Glutamatergic neuron (in vitro differentiated cells): ENCODE results near the gene FARS2. TPM values are rescaled to one million over a fixed set of nuclear protein-coding genes. Genes with fewer than 3 reads are reported as not detected.

Experiments used
- DNase-seq: peaks from one replicate; pipeline ENCODE4 v3.0.0; 2022
- H3K27ac Mint-ChIP-seq: one replicate; pipeline ENCODE4 v1.8.0; 2020; ENCODE audit warnings: mild to moderate bottlenecking, mixed read lengths, inconsistent platforms; ENCODE audit not compliant: unreplicated experiment
- H3K27me3 Mint-ChIP-seq: one replicate; pipeline ENCODE4 v1.8.0; 2020; ENCODE audit warnings: mild to moderate bottlenecking, moderate library complexity, mixed read lengths, inconsistent platforms; ENCODE audit not compliant: unreplicated experiment
- H3K36me3 Mint-ChIP-seq: one replicate; pipeline ENCODE4 v1.8.0; 2020; ENCODE audit warnings: mild to moderate bottlenecking, mixed read lengths, inconsistent platforms; ENCODE audit not compliant: unreplicated experiment
- H3K4me1 Mint-ChIP-seq: one replicate; pipeline ENCODE4 v1.8.0; 2020; ENCODE audit warnings: mild to moderate bottlenecking, low read depth, mixed read lengths, inconsistent platforms; ENCODE audit not compliant: unreplicated experiment
- H3K4me3 Mint-ChIP-seq: one replicate; pipeline ENCODE4 v1.8.0; 2020; ENCODE audit warnings: mild to moderate bottlenecking, mixed read lengths, inconsistent platforms; ENCODE audit not compliant: unreplicated experiment
- H3K9me3 Mint-ChIP-seq: one replicate; pipeline ENCODE4 v1.8.0; 2020; ENCODE audit warnings: mild to moderate bottlenecking, moderate library complexity, mixed read lengths, inconsistent platforms; ENCODE audit not compliant: unreplicated experiment
- CTCF ChIP-seq: fragments of 200-600 bp; sonication (generic); IDR thresholded peaks from one replicate; pipeline ENCODE4 v1.5.0; 2021; ENCODE audit not compliant: partially characterized antibody, unreplicated experiment
- total RNA-seq: library from RNA; stranded (reverse); fragmentation: NEBNext Ultra II Directional; extraction: Animal tissue kit (Norgen Biotek cat#: 25700); gene quantifications from one replicate; pipeline ENCODE4 v1.2.1, GENCODE V29; 2021; ENCODE audit not compliant: unreplicated experiment

Gene FARS2
- total RNA-seq, 1 donor from 2014 or later = 14.2 TPM

- TF ChIP-seq CTCF = no peak
- Mint-ChIP-seq H3K4me3 (no peak overlapping the region), H3K36me3 (peaks cover 10% of the 10 kb centered on the region), H3K9me3 (peaks cover 2% of the 10 kb centered on the region), H3K4me1 (peaks cover 5% of the 10 kb centered on the region), H3K27me3 (peaks cover 2% of the 10 kb centered on the region), H3K27ac (no peak overlapping the region)
- DNase-seq = no peak
Observed at GRCh38 chr6:5644523-5645185, 383.3 kb downstream of the FARS2 start.

- H3K36me3 Mint-ChIP-seq = peaks cover 4% of the 10 kb centered on the region
- no peak overlapping the region for H3K4me3 Mint-ChIP-seq
- H3K4me1 Mint-ChIP-seq = peaks cover 5% of the 10 kb centered on the region
- H3K27me3 Mint-ChIP-seq = no peaks in the 10 kb centered on the region
- no peak for DNase-seq
- H3K27ac Mint-ChIP-seq = peak overlapping the region; percentile 20
- H3K9me3 Mint-ChIP-seq = no peaks in the 10 kb centered on the region
- no peak for TF ChIP-seq CTCF
Observed at GRCh38 chr6:5645328-5646290, 384.3 kb downstream of the FARS2 start.

DNA sequence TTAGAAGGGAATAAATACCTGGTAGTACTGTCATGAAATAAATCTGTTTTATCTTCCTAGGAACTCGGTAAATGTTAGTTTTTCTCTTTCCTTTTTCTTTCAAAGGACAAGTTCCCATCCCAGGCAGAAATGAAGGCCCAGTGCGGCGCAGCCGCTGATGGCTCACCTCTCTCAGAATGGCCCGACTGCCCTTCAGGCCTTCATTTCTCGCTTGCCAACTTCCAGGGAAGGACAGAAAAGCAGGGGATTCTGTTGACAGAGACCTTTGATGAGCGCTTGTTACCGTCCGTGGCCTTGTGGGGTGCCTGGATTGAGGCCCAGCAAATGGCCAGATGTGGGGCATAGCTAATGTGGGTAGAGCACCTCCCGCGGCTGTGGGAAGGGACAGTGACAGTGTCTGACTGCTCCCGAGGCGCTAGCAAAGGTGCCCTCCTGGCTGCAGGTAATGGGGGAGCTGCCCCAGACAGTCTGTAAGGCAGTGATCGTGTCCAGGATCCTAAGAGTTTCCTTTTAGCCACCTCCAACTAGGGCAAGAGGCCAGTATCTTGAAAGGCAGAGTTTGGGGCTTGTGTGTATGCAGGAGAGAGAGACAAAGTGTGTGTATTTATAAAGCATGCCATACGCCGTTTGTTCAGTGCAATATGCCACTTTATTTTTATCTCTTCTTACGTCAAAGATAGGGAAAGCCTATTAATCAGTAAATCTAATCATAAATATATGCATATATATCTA is 391.3 kb downstream of the FARS2 start:
- H3K4me1 Mint-ChIP-seq = no peaks in the 10 kb centered on the region
- H3K27ac Mint-ChIP-seq = no peak overlapping the region
- no peak overlapping the region for H3K4me3 Mint-ChIP-seq
- H3K27me3 Mint-ChIP-seq = peaks cover 4% of the 10 kb centered on the region
- H3K9me3 Mint-ChIP-seq = no peaks in the 10 kb centered on the region
- H3K36me3 Mint-ChIP-seq = peaks cover 16% of the 10 kb centered on the region
- DNase-seq = no peak
- no peak for TF ChIP-seq CTCF

DNA sequence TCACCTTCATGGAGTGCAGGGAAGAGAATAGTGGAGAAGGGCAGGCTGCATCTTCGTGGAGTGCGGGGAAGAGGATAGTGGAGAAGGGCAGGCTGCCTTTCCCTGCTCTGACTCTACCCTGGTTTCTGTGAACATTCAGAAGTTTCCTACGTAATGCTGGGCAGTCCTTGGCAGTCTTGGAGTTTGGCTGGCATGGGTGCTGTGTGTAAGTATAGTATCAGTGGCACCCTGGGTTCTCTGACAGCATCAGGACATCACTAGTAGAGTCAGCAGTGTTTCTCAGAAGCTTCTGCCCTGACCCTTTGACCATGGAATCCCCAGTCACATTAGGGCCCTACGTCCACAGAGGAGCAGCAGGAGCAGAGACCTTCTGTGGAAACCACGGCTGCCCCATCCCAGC is 392.5 kb downstream of the FARS2 start:
- Mint-ChIP-seq H3K27me3 (peaks cover 4% of the 10 kb centered on the region), H3K4me3 (no peak overlapping the region), H3K27ac (no peak overlapping the region), H3K9me3 (no peaks in the 10 kb centered on the region), H3K36me3 (peaks cover 16% of the 10 kb centered on the region), H3K4me1 (peaks cover 2% of the 10 kb centered on the region)
- no peak for TF ChIP-seq CTCF
- no peak for DNase-seq
